Neural cell (in vitro differentiated cells): ENCODE measurements around the gene ATG9B. TPM values are rescaled to one million over a fixed set of nuclear protein-coding genes. Genes with fewer than 3 reads are reported as not detected.

Experiments used
- H2AFZ ChIP-seq: fragments of 200-600, 300-800 bp; sonication (generic), shearing (Covaris generic); 2 replicates; pipeline ENCODE4 v1.6.0; 2014; ENCODE audit warnings: low read depth, mild to moderate bottlenecking, antibody characterized with exemption, low read length, moderate library complexity
- H3F3A ChIP-seq: fragments of 200-600 bp; shearing (Covaris generic); 2 replicates; pipeline ENCODE4 v1.6.1; 2016; ENCODE audit warnings: mild to moderate bottlenecking, moderate library complexity, mixed read lengths, antibody characterized with exemption, low read length; ENCODE audit not compliant: insufficient read depth, poor library complexity, severe bottlenecking
- H3K27ac ChIP-seq: fragments of 200-600, 300-800 bp; sonication (generic), shearing (Covaris generic); 2 replicates; pipeline ENCODE4 v1.5.1; 2014; ENCODE audit warnings: mild to moderate bottlenecking, low read length, moderate library complexity
- H3K27me3 ChIP-seq: fragments of 300-800, 200-600 bp; sonication (generic), shearing (Covaris generic); 2 replicates; pipeline ENCODE4 v1.6.0; 2014; ENCODE audit warnings: mild to moderate bottlenecking, low read depth, low read length, moderate library complexity; ENCODE audit not compliant: insufficient read depth
- H3K36me3 ChIP-seq: fragments of 300-800, 200-600 bp; sonication (generic), shearing (Covaris generic); 2 replicates; pipeline ENCODE4 v1.5.1; 2014; ENCODE audit warnings: mild to moderate bottlenecking, antibody characterized with exemption, low read length, moderate library complexity; ENCODE audit not compliant: insufficient read depth
- H3K4me2 ChIP-seq: fragments of 300-800, 200-600 bp; sonication (generic), shearing (Covaris generic); 2 replicates; pipeline ENCODE4 v1.6.0; 2014; ENCODE audit warnings: mild to moderate bottlenecking, low read length
- H3K4me3 ChIP-seq: fragments of 300-800, 200-600 bp; sonication (generic), shearing (Covaris generic); 2 replicates; pipeline ENCODE4 v1.5.1; 2014; ENCODE audit warnings: mild to moderate bottlenecking, low read length, moderate library complexity
- H3K79me2 ChIP-seq: fragments of 200-600 bp; shearing (Covaris generic); replicated peaks from 2 replicates; pipeline ENCODE4 v1.6.0; 2014; ENCODE audit warnings: mild to moderate bottlenecking, low read length, moderate library complexity; ENCODE audit not compliant: insufficient read depth
- H3K9ac ChIP-seq: fragments of 300-800, 200-600 bp; sonication (generic), shearing (Covaris generic); 2 replicates; pipeline ENCODE4 v1.6.1; 2016; ENCODE audit warnings: mild to moderate bottlenecking, low read length, mixed read lengths
- H3K9me2 ChIP-seq: fragments of 200-600 bp; shearing (Covaris generic); 2 replicates; pipeline ENCODE4 v1.6.1; 2016; ENCODE audit warnings: mild to moderate bottlenecking, low read length, mixed read lengths; ENCODE audit not compliant: insufficient read depth
- H3K9me3 ChIP-seq: fragments of 200-600, 300-800 bp; sonication (generic), shearing (Covaris generic); 2 replicates; pipeline ENCODE4 v1.6.1; 2016; ENCODE audit warnings: mild to moderate bottlenecking, mixed run types, low read length, moderate library complexity, mixed read lengths
- H4K20me1 ChIP-seq: fragments of 200-600 bp; shearing (Covaris generic); 2 replicates; pipeline ENCODE4 v1.6.1; 2016; ENCODE audit warnings: mild to moderate bottlenecking, mixed run types; ENCODE audit not compliant: insufficient read depth
- EP300 ChIP-seq: fragments of 450-650 bp; conservative IDR thresholded peaks from 2 replicates; pipeline ENCODE4 v1.6.1; 2014; ENCODE audit warnings: antibody characterized with exemption, mild to moderate bottlenecking, moderate library complexity; ENCODE audit not compliant: poor library complexity, severe bottlenecking
- EZH2 ChIP-seq: fragments of 200-600, 300-800 bp; shearing (Covaris generic), sonication (generic); IDR thresholded peaks from 2 replicates; pipeline ENCODE4 v1.6.1; 2014; ENCODE audit warnings: antibody characterized with exemption, low read length, borderline replicate concordance, mild to moderate bottlenecking; ENCODE audit not compliant: insufficient read depth, poor library complexity, severe bottlenecking
- MXI1 ChIP-seq: fragments of 450-650 bp; conservative IDR thresholded peaks from 2 replicates; pipeline ENCODE4 v1.6.1; 2014; ENCODE audit warnings: antibody characterized with exemption, mild to moderate bottlenecking; ENCODE audit not compliant: poor library complexity, severe bottlenecking
- POLR2AphosphoS5 ChIP-seq: IDR thresholded peaks from 2 replicates; pipeline ENCODE4 v1.6.1; 2012
- RAD21 ChIP-seq: fragments of 450-650 bp; conservative IDR thresholded peaks from 2 replicates; pipeline ENCODE4 v1.6.1; 2014; ENCODE audit warnings: antibody characterized with exemption, mild to moderate bottlenecking, moderate library complexity
- SMC3 ChIP-seq: fragments of 450-650 bp; conservative IDR thresholded peaks from 2 replicates; pipeline ENCODE4 v1.6.1; 2014; ENCODE audit warnings: antibody characterized with exemption, mild to moderate bottlenecking, moderate library complexity; ENCODE audit not compliant: poor library complexity
- TAF1 ChIP-seq: IDR thresholded peaks from 2 replicates; pipeline ENCODE4 v1.6.1; 2012; ENCODE audit warnings: low read depth
- polyA plus RNA-seq: library from polyadenylated mRNA; depleted of rRNA; stranded (reverse); fragments of >200 nt; gene quantifications from 2 replicates; pipeline ENCODE4 v1.2.3, GENCODE V29; 2014
- TF ChIP-seq, protein P1 (sequence below): IDR thresholded peaks from 2 replicates; pipeline ENCODE4 v1.6.1; 2012; ENCODE audit warnings: borderline replicate concordance
- TF ChIP-seq, protein P2 (sequence below): fragments of 450-650 bp; IDR thresholded peaks from 2 replicates; pipeline ENCODE4 v1.5.1; 2014; ENCODE audit warnings: antibody characterized with exemption, mild to moderate bottlenecking, moderate library complexity; ENCODE audit not compliant: poor library complexity, severe bottlenecking

The ATG9B gene
- polyA plus RNA-seq, 1 donor from 2014 or later: 1.4 TPM

DNA sequence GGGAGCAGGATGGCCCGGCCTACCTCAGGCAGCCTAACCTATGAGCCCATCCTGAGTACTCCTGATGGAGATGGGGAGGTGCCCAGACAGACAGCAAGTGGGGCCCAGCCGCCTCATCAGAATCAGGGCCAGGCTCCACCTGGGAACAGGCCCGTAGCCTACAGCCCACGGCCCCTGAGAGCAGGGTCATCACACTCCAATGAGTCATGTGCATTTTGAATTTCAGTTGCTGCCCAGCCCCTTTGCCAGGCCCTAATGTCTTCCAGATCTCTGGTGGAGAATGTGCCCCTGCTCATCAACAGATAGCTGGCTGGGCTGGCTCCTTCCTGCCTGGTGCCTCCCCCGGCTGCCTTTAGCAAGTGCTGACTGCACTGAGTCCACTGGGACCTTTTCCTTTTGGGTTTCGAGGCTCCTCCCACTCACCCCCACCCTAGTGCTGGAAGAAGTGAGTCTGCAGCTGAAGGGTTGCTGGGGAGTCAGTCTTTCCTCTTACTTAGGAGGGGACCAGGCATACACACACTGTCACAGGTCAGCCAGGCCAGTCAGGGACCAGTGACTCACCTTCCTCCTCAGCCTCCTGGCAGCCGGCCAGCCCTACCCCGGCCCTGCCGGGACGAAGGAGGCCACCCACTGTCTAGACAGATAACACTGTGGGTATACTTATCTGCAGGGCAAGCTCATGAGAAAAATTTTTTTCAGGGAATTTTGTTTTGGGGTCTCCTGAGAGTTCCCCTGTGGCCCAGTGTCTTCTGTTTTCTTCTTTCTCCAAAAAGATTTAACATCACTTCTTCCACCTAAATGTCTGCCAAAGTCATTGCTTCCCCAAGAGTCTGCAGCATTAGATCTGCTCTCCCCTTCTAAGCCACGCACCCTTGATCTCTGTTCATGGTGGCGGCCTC lies 14.9 kb upstream of the ATG9B start:
- TF ChIP-seq EP300 (no peak), POLR2AphosphoS5 (no peak), TAF1 (no peak), SMC3 (no peak), EZH2 (no peak), MXI1 (no peak), RAD21 (no peak)
- TF ChIP-seq, protein P1, sequence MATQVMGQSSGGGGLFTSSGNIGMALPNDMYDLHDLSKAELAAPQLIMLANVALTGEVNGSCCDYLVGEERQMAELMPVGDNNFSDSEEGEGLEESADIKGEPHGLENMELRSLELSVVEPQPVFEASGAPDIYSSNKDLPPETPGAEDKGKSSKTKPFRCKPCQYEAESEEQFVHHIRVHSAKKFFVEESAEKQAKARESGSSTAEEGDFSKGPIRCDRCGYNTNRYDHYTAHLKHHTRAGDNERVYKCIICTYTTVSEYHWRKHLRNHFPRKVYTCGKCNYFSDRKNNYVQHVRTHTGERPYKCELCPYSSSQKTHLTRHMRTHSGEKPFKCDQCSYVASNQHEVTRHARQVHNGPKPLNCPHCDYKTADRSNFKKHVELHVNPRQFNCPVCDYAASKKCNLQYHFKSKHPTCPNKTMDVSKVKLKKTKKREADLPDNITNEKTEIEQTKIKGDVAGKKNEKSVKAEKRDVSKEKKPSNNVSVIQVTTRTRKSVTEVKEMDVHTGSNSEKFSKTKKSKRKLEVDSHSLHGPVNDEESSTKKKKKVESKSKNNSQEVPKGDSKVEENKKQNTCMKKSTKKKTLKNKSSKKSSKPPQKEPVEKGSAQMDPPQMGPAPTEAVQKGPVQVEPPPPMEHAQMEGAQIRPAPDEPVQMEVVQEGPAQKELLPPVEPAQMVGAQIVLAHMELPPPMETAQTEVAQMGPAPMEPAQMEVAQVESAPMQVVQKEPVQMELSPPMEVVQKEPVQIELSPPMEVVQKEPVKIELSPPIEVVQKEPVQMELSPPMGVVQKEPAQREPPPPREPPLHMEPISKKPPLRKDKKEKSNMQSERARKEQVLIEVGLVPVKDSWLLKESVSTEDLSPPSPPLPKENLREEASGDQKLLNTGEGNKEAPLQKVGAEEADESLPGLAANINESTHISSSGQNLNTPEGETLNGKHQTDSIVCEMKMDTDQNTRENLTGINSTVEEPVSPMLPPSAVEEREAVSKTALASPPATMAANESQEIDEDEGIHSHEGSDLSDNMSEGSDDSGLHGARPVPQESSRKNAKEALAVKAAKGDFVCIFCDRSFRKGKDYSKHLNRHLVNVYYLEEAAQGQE: no peak
- TF ChIP-seq, protein P2, sequence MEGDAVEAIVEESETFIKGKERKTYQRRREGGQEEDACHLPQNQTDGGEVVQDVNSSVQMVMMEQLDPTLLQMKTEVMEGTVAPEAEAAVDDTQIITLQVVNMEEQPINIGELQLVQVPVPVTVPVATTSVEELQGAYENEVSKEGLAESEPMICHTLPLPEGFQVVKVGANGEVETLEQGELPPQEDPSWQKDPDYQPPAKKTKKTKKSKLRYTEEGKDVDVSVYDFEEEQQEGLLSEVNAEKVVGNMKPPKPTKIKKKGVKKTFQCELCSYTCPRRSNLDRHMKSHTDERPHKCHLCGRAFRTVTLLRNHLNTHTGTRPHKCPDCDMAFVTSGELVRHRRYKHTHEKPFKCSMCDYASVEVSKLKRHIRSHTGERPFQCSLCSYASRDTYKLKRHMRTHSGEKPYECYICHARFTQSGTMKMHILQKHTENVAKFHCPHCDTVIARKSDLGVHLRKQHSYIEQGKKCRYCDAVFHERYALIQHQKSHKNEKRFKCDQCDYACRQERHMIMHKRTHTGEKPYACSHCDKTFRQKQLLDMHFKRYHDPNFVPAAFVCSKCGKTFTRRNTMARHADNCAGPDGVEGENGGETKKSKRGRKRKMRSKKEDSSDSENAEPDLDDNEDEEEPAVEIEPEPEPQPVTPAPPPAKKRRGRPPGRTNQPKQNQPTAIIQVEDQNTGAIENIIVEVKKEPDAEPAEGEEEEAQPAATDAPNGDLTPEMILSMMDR: no peak
- Histone ChIP-seq H3K9me2 (no peaks in the 10 kb centered on the region), H3K27me3 (no peaks in the 10 kb centered on the region), H3K9ac (no peak overlapping the region), H3K4me2 (no peak overlapping the region), H3K9me3 (no peaks in the 10 kb centered on the region), H2AFZ (no peak overlapping the region), H3K4me3 (no peak overlapping the region), H3K79me2 (no peaks in the 10 kb centered on the region), H4K20me1 (no peaks in the 10 kb centered on the region), H3K36me3 (no peaks in the 10 kb centered on the region), H3F3A (no peaks in the 10 kb centered on the region), H3K27ac (no peak overlapping the region)

- no peaks in the 10 kb centered on the region for H3K36me3 ChIP-seq
- no peaks in the 10 kb centered on the region for H3K9me2 ChIP-seq
- no peak overlapping the region for H3K4me3 ChIP-seq
- no peak overlapping the region for H3K27ac ChIP-seq
- no peak overlapping the region for H3K4me2 ChIP-seq
- no peaks in the 10 kb centered on the region for H4K20me1 ChIP-seq
- H3K9me3 ChIP-seq: no peaks in the 10 kb centered on the region
- H3K27me3 ChIP-seq: no peaks in the 10 kb centered on the region
- no peak for TF ChIP-seq SMC3
- no peak for TF ChIP-seq MXI1
- H3K79me2 ChIP-seq: no peaks in the 10 kb centered on the region
- no peak overlapping the region for H3K9ac ChIP-seq
- H3F3A ChIP-seq: no peaks in the 10 kb centered on the region
- no peak overlapping the region for H2AFZ ChIP-seq
Measured at GRCh38 chr7:151035902-151036301, 11.6 kb upstream of the ATG9B start.
